NCI-H2107 treated with DMSO at 0.1 percent for 48 hours (cell line): Measurements from ENCODE around the gene HAPLN1.
"Not testable (repeated sequence)": the region's sequence is repeated elsewhere in the genome, so short reads cannot be mapped to it uniquely, and the experiment has no call there.

ENCODE experiments used
- DNase-seq: peaks from one replicate; lab custom pipeline; 2025; ENCODE audit not compliant: unreplicated experiment; lab: John Stamatoyannopoulos, UW

Gene HAPLN1

GRCh38 chr5:83720836-83721537 is at the start of gene HAPLN1:
TSS of gene HAPLN1 (minus strand) at chr5:83720855. CDS start at chr5:83673523, 47,332 bp downstream.
- no peak for DNase-seq

- no peak for DNase-seq
These were observed 46.8 kb upstream of the HAPLN1 start for GRCh38 chr5:83767409-83767992.

- DNase-seq, result no peak
These were observed 43.4 kb upstream of the HAPLN1 start for GRCh38 chr5:83764101-83764500.

GRCh38 chr5:83760579-83760978 is 39.9 kb upstream of the HAPLN1 start:
- no peak for DNase-seq

GRCh38 chr5:83752700-83753099 is 32.0 kb upstream of the HAPLN1 start:
- no peak for DNase-seq

GRCh38 chr5:83751201-83751600 is 30.5 kb upstream of the HAPLN1 start:
- no peak for DNase-seq

GRCh38 chr5:83750749-83751148 is 30.1 kb upstream of the HAPLN1 start:
- DNase-seq, result no peak

- no peak for DNase-seq
These were observed 25.2 kb upstream of the HAPLN1 start for GRCh38 chr5:83745816-83746215.

- no peak for DNase-seq
These were observed 24.2 kb upstream of the HAPLN1 start for GRCh38 chr5:83744821-83745220.

GRCh38 chr5:83742089-83742488 is 21.4 kb upstream of the HAPLN1 start:
- no peak for DNase-seq

GRCh38 chr5:83741571-83741970 is 20.9 kb upstream of the HAPLN1 start:
- no peak for DNase-seq

GRCh38 chr5:83740741-83741140 is 20.1 kb upstream of the HAPLN1 start:
- DNase-seq, result no peak

GRCh38 chr5:83736169-83736568 is 15.5 kb upstream of the HAPLN1 start:
- DNase-seq, result not testable (repeated sequence)

- not testable (repeated sequence) for DNase-seq
These were observed 14.4 kb upstream of the HAPLN1 start for GRCh38 chr5:83735058-83735457.

GRCh38 chr5:83731638-83732037 is 11.0 kb upstream of the HAPLN1 start:
- DNase-seq, result no peak

GRCh38 chr5:83729362-83729761 is 8.7 kb upstream of the HAPLN1 start:
- no peak for DNase-seq

- DNase-seq, result no peak
These were observed 6.3 kb upstream of the HAPLN1 start for GRCh38 chr5:83726912-83727311.

- no peak for DNase-seq
These were observed 4.3 kb upstream of the HAPLN1 start for GRCh38 chr5:83724935-83725334.

GRCh38 chr5:83724001-83724400 is 3.3 kb upstream of the HAPLN1 start:
- DNase-seq, result no peak

- DNase-seq, result no peak
These were observed 2.4 kb upstream of the HAPLN1 start for GRCh38 chr5:83723031-83723430.

- DNase-seq, result peak; percentile 10
These were observed 1.6 kb upstream of the HAPLN1 start for GRCh38 chr5:83721953-83722901.
